Neural progenitor cell (in vitro differentiated cells): Measurements from ENCODE around the gene EGFR. TPM values are rescaled to one million over a fixed set of nuclear protein-coding genes. Genes with fewer than 3 reads are reported as not detected.

ENCODE experiments used
- DNase-seq: peaks from one replicate; pipeline ENCODE4 v3.0.0-alpha.2; 2016; ENCODE audit warnings: low spot score
- H2AFZ ChIP-seq: fragments of 200-600 bp; sonication (generic); replicated peaks from 2 replicates; pipeline ENCODE4 v1.6.1; 2016; ENCODE audit warnings: antibody characterized with exemption
- H3F3A ChIP-seq: fragments of 200-600 bp; sonication (generic); 2 replicates; pipeline ENCODE4 v1.6.1; 2016; ENCODE audit warnings: antibody characterized with exemption, low read depth
- H3K27ac ChIP-seq: fragments of 200-600 bp; sonication (generic); 2 replicates; pipeline ENCODE4 v1.5.1; 2016; ENCODE audit warnings: mild to moderate bottlenecking
- H3K27me3 ChIP-seq: fragments of 200-600 bp; sonication (generic); 2 replicates; pipeline ENCODE4 v1.6.1; 2016; ENCODE audit warnings: mild to moderate bottlenecking, moderate library complexity
- H3K36me3 ChIP-seq: fragments of 200-600 bp; sonication (generic); 2 replicates; pipeline ENCODE4 v1.5.1; 2016
- H3K4me1 ChIP-seq: fragments of 200-600 bp; sonication (generic); 2 replicates; pipeline ENCODE4 v1.6.1; 2016; ENCODE audit warnings: mixed run types
- H3K4me2 ChIP-seq: fragments of 200-600 bp; sonication (generic); 2 replicates; pipeline ENCODE4 v1.6.1; 2016
- H3K4me3 ChIP-seq: fragments of 200-600 bp; sonication (generic); 2 replicates; pipeline ENCODE4 v1.5.1; 2016
- H3K79me2 ChIP-seq: fragments of 200-600 bp; sonication (generic); 2 replicates; pipeline ENCODE4 v1.6.1; 2016; ENCODE audit warnings: low read depth
- H3K9ac ChIP-seq: fragments of 200-600 bp; sonication (generic); 2 replicates; pipeline ENCODE4 v1.6.1; 2016
- H3K9me3 ChIP-seq: fragments of 200-600 bp; sonication (generic); 2 replicates; pipeline ENCODE4 v1.5.1; 2016; ENCODE audit warnings: low read depth
- H4K20me1 ChIP-seq: fragments of 200-600 bp; sonication (generic); 2 replicates; pipeline ENCODE4 v1.6.1; 2016; ENCODE audit warnings: low read depth
- H3K27ac Mint-ChIP-seq: 3 replicates; pipeline ENCODE4 v1.8.0; 2021; ENCODE audit warnings: mixed read lengths
- H3K27me3 Mint-ChIP-seq: 2 replicates; pipeline ENCODE4 v1.8.0; 2022; ENCODE audit warnings: low read depth, mild to moderate bottlenecking, inconsistent platforms, moderate library complexity, mixed read lengths; ENCODE audit not compliant: insufficient read depth
- H3K36me3 Mint-ChIP-seq: 3 replicates; pipeline ENCODE4 v1.8.0; 2021; ENCODE audit warnings: mixed read lengths
- H3K4me1 Mint-ChIP-seq: 3 replicates; pipeline ENCODE4 v1.8.0; 2021; ENCODE audit warnings: mixed read lengths
- H3K4me3 Mint-ChIP-seq: 3 replicates; pipeline ENCODE4 v1.8.0; 2021; ENCODE audit warnings: mild to moderate bottlenecking, moderate library complexity, mixed read lengths
- H3K9me3 Mint-ChIP-seq: 3 replicates; pipeline ENCODE4 v1.8.0; 2020; ENCODE audit warnings: mixed read lengths
- EZH2 ChIP-seq: fragments of 200-600 bp; sonication (generic); IDR thresholded peaks from 2 replicates; pipeline ENCODE4 v1.6.1; 2017; ENCODE audit warnings: antibody characterized with exemption, mild to moderate bottlenecking, moderate library complexity
- EZH2phosphoT487 ChIP-seq: fragments of 200-600 bp; sonication (generic); IDR thresholded peaks from 2 replicates; pipeline ENCODE4 v1.6.1; 2017; ENCODE audit warnings: antibody characterized with exemption
- total RNA-seq: library from RNA; depleted of rRNA; stranded (reverse); fragments of >200 nt; gene quantifications from 2 replicates; pipeline ENCODE4 v1.2.3, GENCODE V29; 2015; ENCODE audit warnings: low replicate concordance
- TF ChIP-seq, protein P1 (sequence below): fragments of 200-600 bp; sonication (generic); IDR thresholded peaks from 2 replicates; pipeline ENCODE4 v1.5.1; 2017; ENCODE audit warnings: antibody characterized with exemption, mild to moderate bottlenecking

EGFR gene
- total RNA-seq, 1 donor from 2014 or later, result 4.6 TPM

DNA sequence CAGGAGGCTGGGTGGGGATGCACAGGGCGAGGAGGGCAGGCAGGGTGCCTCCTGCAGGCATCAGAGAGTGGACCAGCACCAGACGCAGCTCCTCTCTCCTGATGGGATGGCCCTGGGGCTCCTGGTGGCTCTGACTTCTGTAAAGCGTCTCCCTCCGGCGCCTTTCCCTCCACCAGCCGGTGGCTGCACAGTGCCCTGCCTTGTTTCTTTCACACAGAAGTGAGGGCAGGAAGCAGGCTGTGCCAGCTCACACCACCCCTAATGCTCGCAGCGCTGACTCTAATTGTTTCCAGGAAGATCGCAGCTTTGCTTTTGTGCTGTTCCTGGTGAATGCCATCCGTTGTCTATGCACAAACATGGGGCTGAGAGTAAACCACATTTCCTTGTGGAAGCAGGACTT, 194.0 kb downstream of the EGFR start:
- H3K79me2 ChIP-seq, result no peaks in the 10 kb centered on the region
- H3K9me3 ChIP-seq, result no peaks in the 10 kb centered on the region
- DNase-seq, result no peak
- no peaks in the 10 kb centered on the region for H3K36me3 ChIP-seq
- Mint-ChIP-seq H3K4me3 (no peak overlapping the region), H3K4me1 (peaks cover 15% of the 10 kb centered on the region), H3K36me3 (peaks cover 3% of the 10 kb centered on the region), H3K27me3 (no peaks in the 10 kb centered on the region), H3K27ac (no peak overlapping the region), H3K9me3 (no peaks in the 10 kb centered on the region)
- peaks cover 3% of the 10 kb centered on the region for H3K4me1 ChIP-seq
- H3K27me3 ChIP-seq, result no peaks in the 10 kb centered on the region
- TF ChIP-seq EZH2 (no peak), EZH2phosphoT487 (no peak)
- TF ChIP-seq, protein P1, sequence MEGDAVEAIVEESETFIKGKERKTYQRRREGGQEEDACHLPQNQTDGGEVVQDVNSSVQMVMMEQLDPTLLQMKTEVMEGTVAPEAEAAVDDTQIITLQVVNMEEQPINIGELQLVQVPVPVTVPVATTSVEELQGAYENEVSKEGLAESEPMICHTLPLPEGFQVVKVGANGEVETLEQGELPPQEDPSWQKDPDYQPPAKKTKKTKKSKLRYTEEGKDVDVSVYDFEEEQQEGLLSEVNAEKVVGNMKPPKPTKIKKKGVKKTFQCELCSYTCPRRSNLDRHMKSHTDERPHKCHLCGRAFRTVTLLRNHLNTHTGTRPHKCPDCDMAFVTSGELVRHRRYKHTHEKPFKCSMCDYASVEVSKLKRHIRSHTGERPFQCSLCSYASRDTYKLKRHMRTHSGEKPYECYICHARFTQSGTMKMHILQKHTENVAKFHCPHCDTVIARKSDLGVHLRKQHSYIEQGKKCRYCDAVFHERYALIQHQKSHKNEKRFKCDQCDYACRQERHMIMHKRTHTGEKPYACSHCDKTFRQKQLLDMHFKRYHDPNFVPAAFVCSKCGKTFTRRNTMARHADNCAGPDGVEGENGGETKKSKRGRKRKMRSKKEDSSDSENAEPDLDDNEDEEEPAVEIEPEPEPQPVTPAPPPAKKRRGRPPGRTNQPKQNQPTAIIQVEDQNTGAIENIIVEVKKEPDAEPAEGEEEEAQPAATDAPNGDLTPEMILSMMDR, result no peak
- no peak overlapping the region for H3K4me2 ChIP-seq
- H3K4me3 ChIP-seq, result no peak overlapping the region
- no peak overlapping the region for H3K9ac ChIP-seq
- no peaks in the 10 kb centered on the region for H4K20me1 ChIP-seq
- H3K27ac ChIP-seq, result no peak overlapping the region
- H2AFZ ChIP-seq, result no peak overlapping the region
- no peaks in the 10 kb centered on the region for H3F3A ChIP-seq

DNA sequence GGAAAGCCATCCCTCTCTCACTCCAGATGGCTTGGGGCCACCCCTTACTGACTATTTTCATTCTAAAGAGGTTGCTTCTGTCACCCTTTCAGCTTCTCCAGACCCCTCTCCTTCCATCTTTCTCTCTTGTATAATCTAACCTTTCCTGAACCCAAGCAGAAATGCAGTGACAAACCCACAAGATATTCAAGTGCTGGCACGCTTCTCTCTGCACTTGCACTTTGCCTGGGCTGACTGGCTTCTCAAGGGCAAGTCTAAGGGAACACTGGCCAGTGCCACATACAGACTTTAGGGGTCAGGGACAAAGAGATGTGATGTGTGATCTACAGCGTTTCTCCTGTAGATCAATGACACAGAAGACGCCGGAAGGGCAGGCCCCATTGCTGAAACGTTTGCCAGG, 195.9 kb downstream of the EGFR start:
- Histone ChIP-seq H3K36me3 (no peaks in the 10 kb centered on the region), H3K9me3 (no peaks in the 10 kb centered on the region), H3K27ac (no peak overlapping the region), H3K27me3 (no peaks in the 10 kb centered on the region), H3K9ac (no peak overlapping the region), H4K20me1 (no peaks in the 10 kb centered on the region), H2AFZ (no peak overlapping the region), H3K4me2 (no peak overlapping the region), H3F3A (no peaks in the 10 kb centered on the region), H3K79me2 (no peaks in the 10 kb centered on the region), H3K4me1 (peaks cover 3% of the 10 kb centered on the region), H3K4me3 (no peak overlapping the region)
- Mint-ChIP-seq H3K27ac (peak overlapping the region; percentile 39), H3K27me3 (peaks cover 2% of the 10 kb centered on the region), H3K36me3 (no peaks in the 10 kb centered on the region), H3K4me1 (peaks cover 15% of the 10 kb centered on the region), H3K9me3 (no peaks in the 10 kb centered on the region), H3K4me3 (no peak overlapping the region)
- DNase-seq, result no peak
- TF ChIP-seq, protein P1, result no peak
- no peak for TF ChIP-seq EZH2phosphoT487
- TF ChIP-seq EZH2, result no peak

DNA sequence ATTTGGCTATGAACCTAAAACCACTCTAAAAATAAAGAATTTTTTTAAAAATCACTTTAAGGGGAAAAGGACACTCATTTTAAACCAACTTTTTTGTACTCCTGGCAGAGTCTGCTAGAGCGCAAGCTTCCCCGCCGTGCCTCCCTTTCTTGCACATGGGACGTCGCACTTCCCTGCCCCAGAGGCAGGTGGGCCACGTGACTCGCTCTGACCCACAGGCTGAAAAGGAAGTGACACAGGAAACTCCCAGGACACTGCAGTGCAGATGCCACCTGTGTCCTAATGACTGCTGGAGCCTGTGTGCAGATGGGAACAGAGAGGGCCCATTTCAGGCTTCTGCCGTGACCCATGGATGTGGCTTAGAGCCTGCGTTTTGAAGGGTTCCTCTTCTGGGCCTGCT, 204.2 kb downstream of the EGFR start:
- H3K36me3 Mint-ChIP-seq, result no peaks in the 10 kb centered on the region
- H3K27ac Mint-ChIP-seq, result no peak overlapping the region
- Histone ChIP-seq H3K9ac (no peak overlapping the region), H3K27ac (no peak overlapping the region), H3K79me2 (no peaks in the 10 kb centered on the region), H4K20me1 (no peaks in the 10 kb centered on the region), H3K27me3 (no peaks in the 10 kb centered on the region), H3K9me3 (no peaks in the 10 kb centered on the region), H3K4me2 (no peak overlapping the region), H3K4me3 (no peak overlapping the region), H3F3A (no peaks in the 10 kb centered on the region), H3K4me1 (peaks cover 8% of the 10 kb centered on the region), H2AFZ (no peak overlapping the region), H3K36me3 (no peaks in the 10 kb centered on the region)
- DNase-seq, result no peak
- TF ChIP-seq, protein P1, result no peak
- TF ChIP-seq EZH2phosphoT487 (no peak), EZH2 (no peak)
- peaks cover 2% of the 10 kb centered on the region for H3K27me3 Mint-ChIP-seq
- H3K4me3 Mint-ChIP-seq, result no peak overlapping the region
- peaks cover 23% of the 10 kb centered on the region for H3K4me1 Mint-ChIP-seq
- peaks cover 20% of the 10 kb centered on the region for H3K9me3 Mint-ChIP-seq
